ENCODE data around the gene RCAN1. TPM values are rescaled to one million over a fixed set of nuclear protein-coding genes. Genes with fewer than 3 reads are reported as not detected.

Gene RCAN1
- total RNA-seq, 1 donor from 2014 or later, result 8.7 TPM

GRCh38 chr21:34546542-34546941, 68.4 kb downstream of the RCAN1 start:
- intact Hi-C loops (cut with micrococcal nuclease), result no loop called here

- intact Hi-C loops (cut with micrococcal nuclease), result no loop called here
These were observed 69.6 kb downstream of the RCAN1 start for GRCh38 chr21:34545079-34545884.

- intact Hi-C loops (cut with micrococcal nuclease), result no loop called here
These were observed 70.8 kb downstream of the RCAN1 start for GRCh38 chr21:34544032-34544496.

GRCh38 chr21:34543017-34543416, 71.9 kb downstream of the RCAN1 start:
- intact Hi-C loops (cut with micrococcal nuclease), result no loop called here

- intact Hi-C loops (cut with micrococcal nuclease), result no loop called here
These were observed 74.7 kb downstream of the RCAN1 start for GRCh38 chr21:34540206-34540605.

GRCh38 chr21:34537838-34538237, 77.1 kb downstream of the RCAN1 start:
- intact Hi-C loops (cut with micrococcal nuclease), result no loop called here

GRCh38 chr21:34536820-34537219, 78.1 kb downstream of the RCAN1 start:
- intact Hi-C loops (cut with micrococcal nuclease), result no loop called here

GRCh38 chr21:34536311-34536710, 78.6 kb downstream of the RCAN1 start:
- intact Hi-C loops (cut with micrococcal nuclease), result no loop called here

GRCh38 chr21:34535886-34536285, 79.0 kb downstream of the RCAN1 start:
- intact Hi-C loops (cut with micrococcal nuclease), result no loop called here

- intact Hi-C loops (cut with micrococcal nuclease), result no loop called here
These were observed 80.4 kb downstream of the RCAN1 start for GRCh38 chr21:34534522-34534921.

- intact Hi-C loops (cut with micrococcal nuclease), result no loop called here
These were observed 81.0 kb downstream of the RCAN1 start for GRCh38 chr21:34533938-34534337.

GRCh38 chr21:34531399-34531798, 83.5 kb downstream of the RCAN1 start:
- intact Hi-C loops (cut with micrococcal nuclease), result no loop called here

- intact Hi-C loops (cut with micrococcal nuclease), result no loop called here
These were observed 84.7 kb downstream of the RCAN1 start for GRCh38 chr21:34530261-34530660.

- intact Hi-C loops (cut with micrococcal nuclease), result loop anchor here (5.0 kb wide), 1 partner anchor 89 kb away; the partner anchor contains the start of gene RCAN1
These were observed 86.8 kb downstream of the RCAN1 start for GRCh38 chr21:34528131-34528561.

- intact Hi-C loops (cut with micrococcal nuclease), result loop anchor here (5.0 kb wide), 1 partner anchor 91 kb away; the partner anchor contains the start of gene RCAN1
These were observed 88.2 kb downstream of the RCAN1 start for GRCh38 chr21:34526618-34527290.

- intact Hi-C loops (cut with micrococcal nuclease), result loop anchor here (5.0 kb wide), 1 partner anchor 91 kb away; the partner anchor contains the start of gene RCAN1
These were observed 88.7 kb downstream of the RCAN1 start for GRCh38 chr21:34526241-34526617.

GRCh38 chr21:34524646-34525601, 90.0 kb downstream of the RCAN1 start:
- intact Hi-C loops (cut with micrococcal nuclease), result loop anchor here (5.0 kb wide), 1 partner anchor 92 kb away; the partner anchor contains the start of gene RCAN1

GRCh38 chr21:34523019-34523555, 91.8 kb downstream of the RCAN1 start:
- intact Hi-C loops (cut with micrococcal nuclease), result no loop called here

GRCh38 chr21:34522284-34522683, 92.6 kb downstream of the RCAN1 start:
- intact Hi-C loops (cut with micrococcal nuclease), result no loop called here

- intact Hi-C loops (cut with micrococcal nuclease), result no loop called here
These were observed 93.4 kb downstream of the RCAN1 start for GRCh38 chr21:34521561-34521960.

All from T-helper 1 cell treated with Interleukin-12 subunit alpha and Interleukin-12 subunit beta and Interleukin-4 antibody, amounts not matched to agents 30 ng/mL and 1 ng/mL, for 36 hours (primary cell).